GM18526 (cell line): ENCODE data around the gene TTC8.

Experiments used
- POLR2A ChIP-seq: IDR thresholded peaks from 3 replicates; pipeline ENCODE4 v1.6.1; 2011; ENCODE audit not compliant: insufficient read length; ENCODE audit errors: extremely low read depth

The TTC8 gene

GRCh38 chr14:88895116-88895515, 70.7 kb downstream of the TTC8 start:
- TF ChIP-seq POLR2A = no peak

GRCh38 chr14:88901189-88901588, 76.7 kb downstream of the TTC8 start:
- TF ChIP-seq POLR2A = no peak

- TF ChIP-seq POLR2A = no peak
Measured at GRCh38 chr14:88901991-88902390, 77.5 kb downstream of the TTC8 start.

GRCh38 chr14:88902850-88903249, 78.4 kb downstream of the TTC8 start:
- TF ChIP-seq POLR2A = no peak

- no peak for TF ChIP-seq POLR2A
Measured at GRCh38 chr14:88904206-88904647, 79.8 kb downstream of the TTC8 start.

- TF ChIP-seq POLR2A = no peak
Measured at GRCh38 chr14:88904864-88905263, 80.4 kb downstream of the TTC8 start.

- TF ChIP-seq POLR2A = no peak
Measured at GRCh38 chr14:88908216-88908615, 83.8 kb downstream of the TTC8 start.

- TF ChIP-seq POLR2A = no peak
Measured at GRCh38 chr14:88910386-88910785, 85.9 kb downstream of the TTC8 start.

GRCh38 chr14:88911809-88912208, 87.4 kb downstream of the TTC8 start:
- TF ChIP-seq POLR2A = no peak

- no peak for TF ChIP-seq POLR2A
Measured at GRCh38 chr14:88914956-88915355, 90.5 kb downstream of the TTC8 start.

- no peak for TF ChIP-seq POLR2A
Measured at GRCh38 chr14:88919502-88919901, 95.1 kb downstream of the TTC8 start.
